OCI-LY3 (cell line): Measurements from ENCODE around the gene SLC8A2.

Experiments
- H2AFZ ChIP-seq: fragments of 200-600, 300-600 bp; shearing (Covaris generic); 2 replicates; pipeline ENCODE4 v1.6.0; 2014; ENCODE audit warnings: antibody characterized with exemption, low read depth, low read length
- H3K27ac ChIP-seq: fragments of 200-600, 300-600 bp; sonication (generic); 2 replicates; pipeline ENCODE4 v1.5.1; 2014; ENCODE audit warnings: mild to moderate bottlenecking, low read length, moderate library complexity, mixed read lengths
- H3K27me3 ChIP-seq: fragments of 200-600, 300-600 bp; sonication (generic); 2 replicates; pipeline ENCODE4 v1.6.1; 2014; ENCODE audit warnings: low read depth, low read length, mixed read lengths
- H3K36me3 ChIP-seq: fragments of 200-600, 300-600 bp; sonication (generic); replicated peaks from 2 replicates; pipeline ENCODE3; 2014; ENCODE audit warnings: low read depth, low read length, mixed read lengths
- H3K4me1 ChIP-seq: fragments of 300-600, 200-600 bp; sonication (generic); 2 replicates; pipeline ENCODE4 v1.6.1; 2014; ENCODE audit warnings: low read length, mixed read lengths
- H3K4me2 ChIP-seq: fragments of 200-600, 300-600 bp; sonication (generic); 2 replicates; pipeline ENCODE4 v1.6.1; 2014; ENCODE audit warnings: low read length, mixed read lengths
- H3K4me3 ChIP-seq: fragments of 300-600, 200-600 bp; sonication (generic); 2 replicates; pipeline ENCODE4 v1.5.1; 2014; ENCODE audit warnings: antibody characterized with exemption, mild to moderate bottlenecking, low read length, moderate library complexity
- H3K79me2 ChIP-seq: fragments of 300-600, 200-600 bp; shearing (Covaris generic); 2 replicates; pipeline ENCODE4 v1.6.1; 2014; ENCODE audit warnings: mild to moderate bottlenecking, low read length, mixed read lengths
- H3K9ac ChIP-seq: fragments of 300-600, 200-600 bp; shearing (Covaris generic); 2 replicates; pipeline ENCODE4 v1.6.0; 2014; ENCODE audit warnings: mild to moderate bottlenecking, low read length, moderate library complexity
- H3K9me3 ChIP-seq: fragments of 200-600, 300-600 bp; shearing (Covaris generic); 2 replicates; pipeline ENCODE4 v1.6.1; 2014; ENCODE audit warnings: low read length, mixed read lengths; ENCODE audit not compliant: insufficient read depth
- H4K20me1 ChIP-seq: fragments of 200-600, 300-600 bp; sonication (generic); 2 replicates; pipeline ENCODE4 v1.6.1; 2016; ENCODE audit warnings: low read length, mixed read lengths; ENCODE audit not compliant: insufficient read depth
- CTCF ChIP-seq: fragments of 200-600, 300-600 bp; sonication (generic); IDR thresholded peaks from 2 replicates; pipeline ENCODE4 v1.5.1; 2014; ENCODE audit warnings: antibody characterized with exemption, low read length, low read depth
- EZH2phosphoT487 ChIP-seq: fragments of 200-600 bp; shearing (Covaris generic); IDR thresholded peaks from 2 replicates; pipeline ENCODE4 v1.6.1; 2018; ENCODE audit warnings: antibody characterized with exemption, mixed run types, low read depth

Gene SLC8A2

GRCh38 chr19:47432091-47432490 lies 39.6 kb downstream of the SLC8A2 start:
- Histone ChIP-seq H3K4me2 (no peak overlapping the region), H3K9ac (no peak overlapping the region), H3K36me3 (no peaks in the 10 kb centered on the region), H3K9me3 (no peaks in the 10 kb centered on the region), H3K79me2 (no peaks in the 10 kb centered on the region), H3K4me3 (no peak overlapping the region), H2AFZ (no peak overlapping the region), H3K4me1 (peaks cover 41% of the 10 kb centered on the region), H4K20me1 (no peaks in the 10 kb centered on the region), H3K27ac (no peak overlapping the region), H3K27me3 (peaks cover 21% of the 10 kb centered on the region)
- TF ChIP-seq CTCF = no peak
- no peak for TF ChIP-seq EZH2phosphoT487

- Histone ChIP-seq H4K20me1 (no peaks in the 10 kb centered on the region), H3K4me1 (peaks cover 30% of the 10 kb centered on the region), H3K36me3 (no peaks in the 10 kb centered on the region), H3K79me2 (no peaks in the 10 kb centered on the region), H2AFZ (no peak overlapping the region), H3K9ac (no peak overlapping the region), H3K9me3 (no peaks in the 10 kb centered on the region), H3K27ac (no peak overlapping the region), H3K4me3 (no peak overlapping the region), H3K27me3 (peaks cover 14% of the 10 kb centered on the region), H3K4me2 (no peak overlapping the region)
- TF ChIP-seq CTCF (no peak), EZH2phosphoT487 (no peak)
These were observed 41.5 kb downstream of the SLC8A2 start for GRCh38 chr19:47430041-47430802.

GRCh38 chr19:47429140-47429793 lies 42.4 kb downstream of the SLC8A2 start:
- Histone ChIP-seq H3K9ac (no peak overlapping the region), H3K4me2 (peak overlapping the region; percentile 99; the same call in 1 of the 2 replicates), H3K27me3 (peaks cover 7% of the 10 kb centered on the region), H3K4me3 (peak overlapping the region; percentile 76; the same call in 1 of the 2 replicates), H3K36me3 (no peaks in the 10 kb centered on the region), H3K9me3 (no peaks in the 10 kb centered on the region), H3K4me1 (peaks cover 23% of the 10 kb centered on the region), H3K79me2 (no peaks in the 10 kb centered on the region), H3K27ac (no peak overlapping the region), H2AFZ (no peak overlapping the region), H4K20me1 (no peaks in the 10 kb centered on the region)
- no peak for TF ChIP-seq EZH2phosphoT487
- no peak for TF ChIP-seq CTCF

GRCh38 chr19:47428177-47428894 lies 43.4 kb downstream of the SLC8A2 start:
- Histone ChIP-seq H2AFZ (peak overlapping the region; percentile 69; the same call in 1 of the 2 replicates), H4K20me1 (no peaks in the 10 kb centered on the region), H3K27ac (no peak overlapping the region), H3K4me3 (peak overlapping the region; percentile 76), H3K79me2 (no peaks in the 10 kb centered on the region), H3K4me1 (peaks cover 22% of the 10 kb centered on the region), H3K36me3 (no peaks in the 10 kb centered on the region), H3K9me3 (no peaks in the 10 kb centered on the region), H3K4me2 (peak overlapping the region; percentile 99), H3K9ac (peak overlapping the region; percentile 33), H3K27me3 (peaks cover 7% of the 10 kb centered on the region)
- TF ChIP-seq EZH2phosphoT487 (no peak), CTCF (no peak)
